Measurements from ENCODE around the gene NLGN1.

Gene NLGN1

GRCh38 chr3:173732237-173732636 lies 334.7 kb downstream of the NLGN1 start:
- no peak for DNase-seq

- no peak for DNase-seq
Observed at GRCh38 chr3:173733029-173733652, 335.6 kb downstream of the NLGN1 start.

GRCh38 chr3:173734473-173734872 lies 336.9 kb downstream of the NLGN1 start:
- no peak for DNase-seq

- DNase-seq = no peak
Observed at GRCh38 chr3:173734895-173735294, 337.4 kb downstream of the NLGN1 start.

- DNase-seq = no peak
Observed at GRCh38 chr3:173735841-173736240, 338.3 kb downstream of the NLGN1 start.

- no peak for DNase-seq
Observed at GRCh38 chr3:173737167-173737808, 339.7 kb downstream of the NLGN1 start.

- DNase-seq = no peak
Observed at GRCh38 chr3:173739726-173740125, 342.2 kb downstream of the NLGN1 start.

- no peak for DNase-seq
Observed at GRCh38 chr3:173742491-173742890, 344.9 kb downstream of the NLGN1 start.

GRCh38 chr3:173743111-173743510 lies 345.6 kb downstream of the NLGN1 start:
- no peak for DNase-seq

- no peak for DNase-seq
Observed at GRCh38 chr3:173743516-173743915, 346.0 kb downstream of the NLGN1 start.

GRCh38 chr3:173744479-173744878 lies 346.9 kb downstream of the NLGN1 start:
- no peak for DNase-seq

GRCh38 chr3:173744895-173745294 lies 347.4 kb downstream of the NLGN1 start:
- DNase-seq = no peak

GRCh38 chr3:173745952-173746682 lies 348.6 kb downstream of the NLGN1 start:
- no peak for DNase-seq

- no peak for DNase-seq
Observed at GRCh38 chr3:173747427-173747826, 349.9 kb downstream of the NLGN1 start.

GRCh38 chr3:173748105-173748504 lies 350.6 kb downstream of the NLGN1 start:
- DNase-seq = no peak

- no peak for DNase-seq
Observed at GRCh38 chr3:173750095-173750494, 352.6 kb downstream of the NLGN1 start.

GRCh38 chr3:173750591-173750990 lies 353.0 kb downstream of the NLGN1 start:
- no peak for DNase-seq

GRCh38 chr3:173753593-173753992 lies 356.0 kb downstream of the NLGN1 start:
- DNase-seq = no peak

GRCh38 chr3:173755161-173755560 lies 357.6 kb downstream of the NLGN1 start:
- DNase-seq = no peak

GRCh38 chr3:173761161-173761560 lies 363.6 kb downstream of the NLGN1 start:
- DNase-seq = no peak

GRCh38 chr3:173762501-173762900 lies 365.0 kb downstream of the NLGN1 start:
- no peak for DNase-seq

- DNase-seq = no peak
Observed at GRCh38 chr3:173770011-173770410, 372.5 kb downstream of the NLGN1 start.

- DNase-seq = no peak
Observed at GRCh38 chr3:173770796-173771573, 373.4 kb downstream of the NLGN1 start.
